ENCODE data around the gene DCAF5. TPM values are rescaled to one million over a fixed set of nuclear protein-coding genes. Genes with fewer than 3 reads are reported as not detected.
A peak's percentile ranks its signal among the peaks of the same experiment; 100 is the strongest.

Gene DCAF5
- total and polyA plus RNA-seq, 12 donors = 19.9 to 48.0 (median 33.4) TPM

- WGBS, 4 donors = 93 to 97% (median 95%) methylated on average over 8 of the region's 8 CpGs
- no peak overlapping the region for H3K27ac ChIP-seq
- no peak for DNase-seq
- intact Hi-C loops (cut with DNase I) = loop anchor here in 1 of 2 donors (5.0 kb wide), 1 partner anchor 179 kb away; no protein-coding TSS in a partner anchor
- TF ChIP-seq, protein P1, sequence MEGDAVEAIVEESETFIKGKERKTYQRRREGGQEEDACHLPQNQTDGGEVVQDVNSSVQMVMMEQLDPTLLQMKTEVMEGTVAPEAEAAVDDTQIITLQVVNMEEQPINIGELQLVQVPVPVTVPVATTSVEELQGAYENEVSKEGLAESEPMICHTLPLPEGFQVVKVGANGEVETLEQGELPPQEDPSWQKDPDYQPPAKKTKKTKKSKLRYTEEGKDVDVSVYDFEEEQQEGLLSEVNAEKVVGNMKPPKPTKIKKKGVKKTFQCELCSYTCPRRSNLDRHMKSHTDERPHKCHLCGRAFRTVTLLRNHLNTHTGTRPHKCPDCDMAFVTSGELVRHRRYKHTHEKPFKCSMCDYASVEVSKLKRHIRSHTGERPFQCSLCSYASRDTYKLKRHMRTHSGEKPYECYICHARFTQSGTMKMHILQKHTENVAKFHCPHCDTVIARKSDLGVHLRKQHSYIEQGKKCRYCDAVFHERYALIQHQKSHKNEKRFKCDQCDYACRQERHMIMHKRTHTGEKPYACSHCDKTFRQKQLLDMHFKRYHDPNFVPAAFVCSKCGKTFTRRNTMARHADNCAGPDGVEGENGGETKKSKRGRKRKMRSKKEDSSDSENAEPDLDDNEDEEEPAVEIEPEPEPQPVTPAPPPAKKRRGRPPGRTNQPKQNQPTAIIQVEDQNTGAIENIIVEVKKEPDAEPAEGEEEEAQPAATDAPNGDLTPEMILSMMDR (IDR thresholded peaks at IDR 0.05) = no peak
- no peak for TF ChIP-seq POLR2A (IDR thresholded peaks at IDR 0.05)
- peaks cover 0 to 32% of the 10 kb centered on the region in 2 donors for H3K36me3 ChIP-seq (replicated peaks in 1 of 2)
- no peaks in the 10 kb centered on the region for H3K9me3 ChIP-seq (replicated peaks in 1 of 3)
- H3K4me3 ChIP-seq = no peak overlapping the region
- H3K4me1 ChIP-seq (replicated peaks in 1 of 2) = peaks cover 20 to 51% of the 10 kb centered on the region in 2 donors
- no peaks in the 10 kb centered on the region for H3K27me3 ChIP-seq
Measured at GRCh38 chr14:69091695-69092094, 61.2 kb downstream of the DCAF5 start.

- Histone ChIP-seq H3K36me3 (replicated peaks in 1 of 2) (peaks cover 0 to 32% of the 10 kb centered on the region in 2 donors), H3K27ac (no peak overlapping the region)
- intact Hi-C loops (cut with DNase I) = loop anchor here in 1 of 2 donors (5.0 kb wide), 1 partner anchor 179 kb away; no protein-coding TSS in a partner anchor
Measured at GRCh38 chr14:69091006-69091405, 61.9 kb downstream of the DCAF5 start.

DNA sequence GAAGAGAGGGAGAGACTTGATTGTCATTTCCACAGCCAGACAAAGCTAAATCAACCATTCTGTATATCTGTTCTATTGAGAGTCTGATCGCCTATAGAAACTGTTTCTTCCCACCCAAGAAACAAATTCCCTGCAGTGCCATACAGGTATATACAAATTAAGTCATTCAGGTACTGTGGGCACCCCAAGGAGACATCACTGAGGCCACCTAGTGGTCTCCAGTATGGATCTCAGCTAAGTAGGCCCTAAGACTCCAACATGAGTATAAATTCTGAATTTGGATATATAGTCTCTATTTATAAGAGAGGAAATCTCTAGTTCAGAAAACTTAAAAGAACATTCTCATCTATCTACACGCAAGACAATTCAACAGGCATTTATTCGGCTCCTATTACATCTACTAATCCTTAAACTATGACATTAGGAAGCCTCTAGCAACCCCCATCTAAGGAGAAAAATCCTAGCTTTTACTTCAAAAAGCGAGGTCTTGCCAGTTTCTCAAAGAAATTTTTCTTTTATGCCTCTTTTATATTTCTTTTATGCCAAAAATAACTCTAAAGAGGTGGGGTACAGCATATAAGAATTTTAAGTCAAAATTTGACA, 62.6 kb downstream of the DCAF5 start:
- Histone ChIP-seq H3K4me3 (no peak overlapping the region), H3K36me3 (replicated peaks in 1 of 2) (peaks cover 0 to 32% of the 10 kb centered on the region in 2 donors), H3K4me1 (replicated peaks in 1 of 2) (peaks cover 11 to 39% of the 10 kb centered on the region in 2 donors), H3K27ac (no peak overlapping the region), H3K9me3 (replicated peaks in 1 of 3) (no peaks in the 10 kb centered on the region), H3K27me3 (no peaks in the 10 kb centered on the region)
- WGBS, 4 donors = 81 to 84% (median 83%) methylated on average over 4 of the region's 4 CpGs
- intact Hi-C loops (cut with DNase I) = loop anchor here in 1 of 2 donors (5.0 kb wide), 1 partner anchor 178 kb away; no protein-coding TSS in a partner anchor
- DNase-seq = peak in 1 of 7 donors; percentile 43
- no peak for TF ChIP-seq POLR2A (IDR thresholded peaks at IDR 0.05)
- TF ChIP-seq, protein P1 (IDR thresholded peaks at IDR 0.05) = peak; percentile 29 to 63 (median 54)

More at GRCh38 chr14:69091006-69091405, 61.9 kb downstream of the DCAF5 start:
- Histone ChIP-seq H3K27me3 (no peaks in the 10 kb centered on the region), H3K4me3 (no peak overlapping the region), H3K4me1 (replicated peaks in 1 of 2) (peaks cover 17 to 47% of the 10 kb centered on the region in 2 donors), H3K9me3 (replicated peaks in 1 of 3) (no peaks in the 10 kb centered on the region)
- DNase-seq = no peak
- TF ChIP-seq, protein P1 (IDR thresholded peaks at IDR 0.05) = no peak
- TF ChIP-seq POLR2A (IDR thresholded peaks at IDR 0.05) = no peak

GRCh38 chr14:69089046-69089445, 63.9 kb downstream of the DCAF5 start:
- intact Hi-C loops (cut with DNase I) = loop anchor here in 1 of 2 donors (10.0 kb wide), 1 partner anchor 114 kb away; the partner anchor contains the start of gene ACTN1
- 75 to 91% (median 86%) methylated on average over 1 of the region's 1 CpG for WGBS, 4 donors

More at GRCh38 chr14:69089046-69089445, 63.9 kb downstream of the DCAF5 start:
- DNase-seq = no peak
- no peak overlapping the region for H3K4me3 ChIP-seq
- peak overlapping the region in 1 of 5 donors; percentile 19 for H3K27ac ChIP-seq
- no peaks in the 10 kb centered on the region for H3K9me3 ChIP-seq (replicated peaks in 1 of 3)
- peaks cover 11 to 27% of the 10 kb centered on the region in 2 donors for H3K4me1 ChIP-seq (replicated peaks in 1 of 2)
- no peaks in the 10 kb centered on the region for H3K27me3 ChIP-seq
- TF ChIP-seq POLR2A (IDR thresholded peaks at IDR 0.05) = no peak
- TF ChIP-seq, protein P1 (IDR thresholded peaks at IDR 0.05) = no peak
- H3K36me3 ChIP-seq (replicated peaks in 1 of 2) = peaks cover 0 to 36% of the 10 kb centered on the region in 2 donors
